Dermis microvascular lymphatic vessel endothelial cell (primary cell): ENCODE data around the gene LYAR. TPM values are rescaled to one million over a fixed set of nuclear protein-coding genes. Genes with fewer than 3 reads are reported as not detected.

Source experiments
- DNase-seq, 2 donors: peaks; one replicate each; pipeline versions ENCODE4 v3.0.0 to v3.0.0-alpha.2; 2010; ENCODE audit warnings: low read depth in 2 of 2
- total RNA-seq: library from RNA; depleted of rRNA; stranded (reverse); fragments of >200 nt; gene quantifications from 2 replicates; pipeline ENCODE4 v1.2.1, GENCODE V29; 2014

The LYAR gene
- total RNA-seq: 8.1 and 9.1 TPM in 2 replicates

- peak; percentile 66 to 93 for DNase-seq
Observed at GRCh38 chr4:4289941-4290850, at the start of gene LYAR, which contains the start of gene ZBTB49. Gene LYAR (minus strand): TSS chr4:4290154. CDS start chr4:4283742, 6,412 bp downstream. Gene ZBTB49 (plus strand): TSS chr4:4290251. CDS start chr4:4299946, 9,695 bp downstream.

DNA sequence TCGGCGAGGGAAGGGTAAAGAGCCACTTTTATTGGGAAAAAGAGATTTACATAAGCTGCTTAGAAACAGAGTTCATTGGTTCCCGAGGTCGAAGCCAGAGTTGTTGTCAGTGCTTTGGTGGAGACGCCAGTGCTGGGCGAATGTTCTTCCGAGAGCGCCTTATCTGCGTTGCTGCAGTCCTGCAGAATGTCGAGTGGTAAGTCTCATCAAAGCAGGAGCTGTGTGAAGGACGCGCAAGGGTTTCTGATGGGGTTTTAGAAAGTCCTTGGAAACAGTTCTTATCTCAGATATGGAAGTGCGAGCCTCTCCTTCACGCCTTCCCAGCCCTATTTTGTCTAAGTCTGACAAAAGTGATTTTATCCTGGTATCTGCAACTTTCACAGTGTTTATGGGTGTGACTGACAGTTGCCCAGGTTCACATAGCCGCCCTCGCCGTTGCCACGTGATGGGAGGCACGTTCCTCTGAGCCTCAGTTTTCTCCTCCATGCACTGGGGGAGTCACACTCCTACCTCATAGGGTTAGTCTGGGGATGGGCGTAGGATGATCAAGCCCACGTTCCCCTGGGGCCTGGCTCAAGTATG, 49.6 kb upstream of the LYAR start:
- DNase-seq: no peak

- DNase-seq: no peak
Observed at GRCh38 chr4:4338210-4339001, 48.5 kb upstream of the LYAR start.

- DNase-seq: peak; percentile 31 to 65
Observed at GRCh38 chr4:4334798-4335520, 45.0 kb upstream of the LYAR start.

GRCh38 chr4:4333265-4333706, 43.3 kb upstream of the LYAR start:
- DNase-seq: no peak

- DNase-seq: no peak
Observed at GRCh38 chr4:4332529-4332928, 42.6 kb upstream of the LYAR start.

GRCh38 chr4:4330794-4331193, 40.8 kb upstream of the LYAR start:
- no peak for DNase-seq

- no peak for DNase-seq
Observed at GRCh38 chr4:4329496-4329895, 39.5 kb upstream of the LYAR start.

- no peak for DNase-seq
Observed at GRCh38 chr4:4328840-4329239, 38.9 kb upstream of the LYAR start.

GRCh38 chr4:4328206-4328605, 38.3 kb upstream of the LYAR start:
- no peak for DNase-seq

- DNase-seq: peak; percentile 21 to 62
Observed at GRCh38 chr4:4327652-4328121, 37.7 kb upstream of the LYAR start.

- DNase-seq: no peak
Observed at GRCh38 chr4:4326166-4326565, 36.2 kb upstream of the LYAR start.

- no peak for DNase-seq
Observed at GRCh38 chr4:4325321-4325720, 35.4 kb upstream of the LYAR start.

GRCh38 chr4:4323705-4324534, 34.0 kb upstream of the LYAR start:
- peak in 1 of 2 donors; percentile 26 for DNase-seq

- DNase-seq: no peak
Observed at GRCh38 chr4:4321951-4322688, 32.2 kb upstream of the LYAR start.

- DNase-seq: no peak
Observed at GRCh38 chr4:4320951-4321714, 31.2 kb upstream of the LYAR start.

DNA sequence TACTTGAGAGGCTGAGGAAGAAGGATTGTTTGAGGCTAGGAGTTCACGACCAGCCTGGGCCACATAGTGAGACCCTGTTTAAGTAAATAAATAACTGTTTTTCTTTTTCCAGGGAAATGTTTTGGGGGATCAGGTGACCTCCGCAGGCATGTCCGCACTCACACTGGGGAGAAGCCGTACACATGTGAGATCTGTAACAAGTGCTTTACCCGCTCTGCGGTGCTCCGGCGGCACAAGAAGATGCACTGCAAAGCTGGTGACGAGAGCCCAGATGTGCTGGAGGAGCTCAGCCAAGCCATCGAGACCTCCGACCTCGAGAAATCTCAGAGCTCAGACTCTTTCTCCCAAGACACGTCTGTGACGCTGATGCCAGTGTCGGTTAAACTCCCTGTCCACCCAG, 30.6 kb upstream of the LYAR start:
- no peak for DNase-seq

- DNase-seq: no peak
Observed at GRCh38 chr4:4317496-4318232, 27.7 kb upstream of the LYAR start.
